ENCODE results near the gene IGSF1.

DNA sequence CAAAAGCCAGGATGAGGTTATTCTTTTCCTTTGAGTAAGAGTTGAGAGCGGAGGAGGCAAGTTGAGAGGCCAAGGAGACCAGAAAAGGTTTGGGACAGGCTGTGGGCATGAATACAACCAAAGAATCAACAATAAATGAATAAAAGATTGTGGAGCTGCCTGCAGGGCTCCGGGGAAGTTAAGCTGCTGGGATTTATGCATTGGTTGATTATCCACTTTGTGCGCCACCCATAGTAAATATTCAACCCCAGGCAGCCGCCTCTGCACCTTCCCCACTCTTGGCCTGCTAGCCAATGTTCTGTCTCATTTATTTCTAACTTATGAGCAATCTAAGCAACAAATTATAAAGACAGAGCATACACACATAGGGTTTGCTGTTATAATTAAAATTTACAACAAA lies 28.2 kb upstream of the IGSF1 start:
- TF ChIP-seq, protein P1, sequence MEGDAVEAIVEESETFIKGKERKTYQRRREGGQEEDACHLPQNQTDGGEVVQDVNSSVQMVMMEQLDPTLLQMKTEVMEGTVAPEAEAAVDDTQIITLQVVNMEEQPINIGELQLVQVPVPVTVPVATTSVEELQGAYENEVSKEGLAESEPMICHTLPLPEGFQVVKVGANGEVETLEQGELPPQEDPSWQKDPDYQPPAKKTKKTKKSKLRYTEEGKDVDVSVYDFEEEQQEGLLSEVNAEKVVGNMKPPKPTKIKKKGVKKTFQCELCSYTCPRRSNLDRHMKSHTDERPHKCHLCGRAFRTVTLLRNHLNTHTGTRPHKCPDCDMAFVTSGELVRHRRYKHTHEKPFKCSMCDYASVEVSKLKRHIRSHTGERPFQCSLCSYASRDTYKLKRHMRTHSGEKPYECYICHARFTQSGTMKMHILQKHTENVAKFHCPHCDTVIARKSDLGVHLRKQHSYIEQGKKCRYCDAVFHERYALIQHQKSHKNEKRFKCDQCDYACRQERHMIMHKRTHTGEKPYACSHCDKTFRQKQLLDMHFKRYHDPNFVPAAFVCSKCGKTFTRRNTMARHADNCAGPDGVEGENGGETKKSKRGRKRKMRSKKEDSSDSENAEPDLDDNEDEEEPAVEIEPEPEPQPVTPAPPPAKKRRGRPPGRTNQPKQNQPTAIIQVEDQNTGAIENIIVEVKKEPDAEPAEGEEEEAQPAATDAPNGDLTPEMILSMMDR (conservative IDR thresholded peaks at IDR 0.05; ENCODE audit: low read depth, low read length): no peak
- TF ChIP-seq EZH2phosphoT487 (IDR thresholded peaks at IDR 0.05; ENCODE audit: borderline replicate concordance, low read length) (no peak), EZH2 (IDR thresholded peaks at IDR 0.05; ENCODE audit: low read length, unreplicated experiment) (no peak)
